ENCODE data around the gene ARG2. TPM values are rescaled to one million over a fixed set of nuclear protein-coding genes. Genes with fewer than 3 reads are reported as not detected.

The ARG2 gene
- total RNA-seq, 1 donor from 2014 or later = 35.9 TPM

- no peak for DNase-seq (ENCODE audit: low read depth, low spot score)
These were observed 16.7 kb downstream of the ARG2 start for GRCh38 chr14:67636361-67636919.

- no peak for DNase-seq (ENCODE audit: low read depth, low spot score)
These were observed 18.9 kb downstream of the ARG2 start for GRCh38 chr14:67638642-67639041.

- no peak for DNase-seq (ENCODE audit: low read depth, low spot score)
These were observed 21.8 kb downstream of the ARG2 start for GRCh38 chr14:67641480-67641879.

- DNase-seq (ENCODE audit: low read depth, low spot score) = no peak
These were observed 22.4 kb downstream of the ARG2 start for GRCh38 chr14:67641902-67642749.

GRCh38 chr14:67643713-67644112, 24.0 kb downstream of the ARG2 start:
- no peak for DNase-seq (ENCODE audit: low read depth, low spot score)

GRCh38 chr14:67644428-67644827, 24.7 kb downstream of the ARG2 start:
- DNase-seq (ENCODE audit: low read depth, low spot score) = no peak

- DNase-seq (ENCODE audit: low read depth, low spot score) = no peak
These were observed 25.7 kb downstream of the ARG2 start for GRCh38 chr14:67645414-67645813.

GRCh38 chr14:67646131-67646530, 26.4 kb downstream of the ARG2 start:
- DNase-seq (ENCODE audit: low read depth, low spot score) = no peak

GRCh38 chr14:67650151-67650550, 30.4 kb downstream of the ARG2 start:
- DNase-seq (ENCODE audit: low read depth, low spot score) = no peak

- DNase-seq (ENCODE audit: low read depth, low spot score) = no peak
These were observed 31.0 kb downstream of the ARG2 start for GRCh38 chr14:67650694-67651093.

GRCh38 chr14:67652189-67652588, 32.5 kb downstream of the ARG2 start:
- no peak for DNase-seq (ENCODE audit: low read depth, low spot score)

GRCh38 chr14:67653651-67654280, 34.0 kb downstream of the ARG2 start:
- no peak for DNase-seq (ENCODE audit: low read depth, low spot score)

- DNase-seq (ENCODE audit: low read depth, low spot score) = no peak
These were observed 43.9 kb downstream of the ARG2 start for GRCh38 chr14:67663633-67664032.

- DNase-seq (ENCODE audit: low read depth, low spot score) = no peak
These were observed 46.1 kb downstream of the ARG2 start for GRCh38 chr14:67665868-67666267.

GRCh38 chr14:67666750-67667449, 47.2 kb downstream of the ARG2 start:
- peak; percentile 40 for DNase-seq (ENCODE audit: low read depth, low spot score)

GRCh38 chr14:67668559-67668958, 48.8 kb downstream of the ARG2 start:
- no peak for DNase-seq (ENCODE audit: low read depth, low spot score)

- no peak for DNase-seq (ENCODE audit: low read depth, low spot score)
These were observed 53.7 kb downstream of the ARG2 start for GRCh38 chr14:67673451-67673850.

GRCh38 chr14:67674139-67674479, 54.4 kb downstream of the ARG2 start:
- peak; percentile 4 for DNase-seq (ENCODE audit: low read depth, low spot score)

- DNase-seq (ENCODE audit: low read depth, low spot score) = peak; percentile 22
These were observed 54.9 kb downstream of the ARG2 start, which contains the start of gene VTI1B for GRCh38 chr14:67674480-67675218. VTI1B (minus strand) TSS chr14:67674632; CDS start chr14:67674489, 143 bp downstream.

GRCh38 chr14:67675219-67675582, 55.5 kb downstream of the ARG2 start:
- no peak for DNase-seq (ENCODE audit: low read depth, low spot score)

GRCh38 chr14:67679006-67679405, 59.3 kb downstream of the ARG2 start:
- no peak for DNase-seq (ENCODE audit: low read depth, low spot score)

Data from pulmonary artery endothelial cell (primary cell).